ENCODE data around the gene EEIG1.
"Not testable (repeated sequence)": the region's sequence is repeated elsewhere in the genome, so short reads cannot be mapped to it uniquely, and the experiment has no call there.

EEIG1 gene

GRCh38 chr9:127980706-127981558 lies at the start of gene EEIG1:
Gene EEIG1 (minus strand): TSS chr9:127980989. CDS start chr9:127980137, 852 bp downstream.
- peak; percentile 96 for DNase-seq (ENCODE audit: low spot score)

- no peak for DNase-seq (ENCODE audit: low spot score)
These were observed 46.9 kb upstream of the EEIG1 start for GRCh38 chr9:128027705-128028104.

DNA sequence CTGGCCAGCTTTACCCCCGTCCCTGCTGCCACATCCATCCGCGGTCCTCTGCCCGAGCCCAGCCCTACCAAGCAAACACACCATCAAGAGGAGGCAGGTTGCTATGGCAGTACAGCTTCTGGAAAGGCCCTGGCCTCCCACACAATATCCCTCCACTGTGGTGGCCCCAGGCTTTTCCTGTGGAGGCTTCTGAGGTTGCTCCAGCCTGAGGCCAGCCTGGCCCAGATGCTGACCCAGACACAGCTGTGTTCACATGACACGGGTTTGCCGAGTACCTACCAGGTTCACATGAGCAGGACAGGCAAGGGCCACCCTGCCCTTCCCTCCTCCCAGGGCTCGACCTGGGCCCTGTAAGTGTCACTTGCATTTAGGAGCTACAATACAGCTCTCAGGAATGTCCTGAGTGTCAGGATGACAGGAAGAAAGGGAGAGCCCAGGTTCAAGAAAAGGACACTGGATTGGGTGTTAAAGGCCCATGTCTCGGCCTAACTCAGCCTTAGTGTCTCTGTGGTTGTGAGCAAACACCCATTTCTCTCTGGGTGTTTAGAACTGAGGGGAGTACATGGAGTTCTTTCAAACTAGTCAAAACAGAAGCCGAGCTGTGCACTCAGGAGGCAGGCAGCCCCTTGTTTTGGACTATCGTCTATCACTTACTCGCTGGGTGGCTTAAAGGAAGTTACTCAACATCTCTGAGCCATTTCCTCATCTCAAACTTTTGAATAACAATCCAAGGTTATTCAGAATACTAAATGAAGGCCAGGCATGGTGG lies 46.2 kb upstream of the EEIG1 start:
- peak; percentile 65 for DNase-seq (ENCODE audit: low spot score)

GRCh38 chr9:128026255-128026772 lies 45.5 kb upstream of the EEIG1 start:
- DNase-seq (ENCODE audit: low spot score) = peak; percentile 95

DNA sequence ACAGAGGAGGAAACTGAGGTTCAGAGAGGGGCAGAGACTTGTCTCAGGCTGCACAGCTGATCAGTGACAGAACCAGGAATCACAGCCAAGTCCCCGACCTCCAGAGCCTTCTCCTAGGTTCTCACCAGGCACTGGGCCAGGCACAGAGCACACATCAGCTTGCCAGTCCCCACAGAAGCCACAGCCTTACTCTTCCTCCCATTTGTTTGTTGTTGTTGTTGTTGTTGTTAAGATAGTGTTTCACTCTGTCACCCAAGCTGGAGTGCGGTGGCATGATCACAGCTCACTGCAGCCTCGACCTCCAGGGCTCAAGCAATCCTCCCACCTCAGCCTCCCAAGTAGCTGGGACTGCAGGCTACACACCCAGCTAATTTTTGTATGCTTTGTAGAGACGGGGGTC lies 44.9 kb upstream of the EEIG1 start:
- peak; percentile 40 for DNase-seq (ENCODE audit: low spot score)

- no peak for DNase-seq (ENCODE audit: low spot score)
These were observed 44.0 kb upstream of the EEIG1 start for GRCh38 chr9:128024761-128025308.

- not testable (repeated sequence) for DNase-seq (ENCODE audit: low spot score)
These were observed 42.9 kb upstream of the EEIG1 start for GRCh38 chr9:128023671-128024070.

DNA sequence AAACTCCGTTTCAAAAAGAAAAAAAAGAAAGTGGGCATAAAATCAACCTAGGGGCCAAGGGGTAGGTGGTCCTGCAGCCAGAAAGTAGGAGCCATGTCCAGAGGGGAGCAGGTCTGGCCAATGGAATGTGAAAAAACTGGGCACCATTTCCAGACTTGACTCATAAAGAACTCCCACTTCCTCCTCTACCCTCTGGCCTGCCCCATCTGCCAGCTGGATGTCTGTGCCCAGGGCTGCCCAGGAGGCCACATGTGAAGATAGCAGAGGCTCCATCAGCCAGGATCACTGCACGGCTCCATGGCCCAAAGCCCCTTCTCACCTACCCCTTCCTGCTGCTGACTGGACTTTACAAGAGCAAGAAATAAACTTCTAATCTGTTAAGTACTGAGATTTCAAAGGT lies 42.1 kb upstream of the EEIG1 start:
- DNase-seq (ENCODE audit: low spot score) = no peak

DNA sequence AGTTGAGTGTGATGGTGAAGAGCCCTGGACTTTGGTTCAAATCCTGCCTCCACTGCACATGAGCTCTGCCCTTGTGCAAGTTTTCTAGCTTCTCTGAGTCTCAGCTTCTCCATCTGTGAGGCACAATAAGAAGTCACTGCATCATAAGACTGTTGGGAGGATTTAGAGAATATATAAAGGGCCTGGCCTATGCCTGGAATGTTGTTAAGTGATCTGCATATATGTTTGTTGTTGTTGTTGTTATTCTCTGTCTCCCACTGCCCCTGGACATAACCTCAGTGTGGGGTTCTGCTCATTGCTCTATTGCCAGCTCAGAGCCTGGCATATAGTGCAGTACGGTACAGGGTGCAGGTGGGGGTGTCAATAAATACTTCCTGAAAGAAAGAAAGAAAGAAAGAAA lies 40.3 kb upstream of the EEIG1 start:
- DNase-seq (ENCODE audit: low spot score) = no peak

DNA sequence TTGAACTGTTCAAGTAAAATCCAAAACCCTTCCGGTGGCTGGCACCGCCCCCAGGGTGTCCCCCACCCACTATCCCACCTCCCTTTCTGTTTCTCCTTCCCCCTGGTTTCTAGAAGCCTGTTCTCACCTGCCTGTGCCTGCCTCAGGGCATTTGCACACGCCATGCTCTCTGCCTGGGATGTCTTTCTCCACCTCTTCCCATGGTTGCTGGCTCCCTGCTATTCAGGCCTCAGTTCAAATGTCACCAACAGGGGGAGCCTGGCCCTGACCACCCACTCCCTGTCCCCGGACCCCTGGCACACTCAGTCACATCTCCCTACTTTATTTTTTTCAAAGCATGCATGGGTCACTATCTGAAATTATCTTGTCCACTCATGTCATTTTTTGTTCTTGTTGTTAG lies 39.9 kb upstream of the EEIG1 start:
- no peak for DNase-seq (ENCODE audit: low spot score)

DNA sequence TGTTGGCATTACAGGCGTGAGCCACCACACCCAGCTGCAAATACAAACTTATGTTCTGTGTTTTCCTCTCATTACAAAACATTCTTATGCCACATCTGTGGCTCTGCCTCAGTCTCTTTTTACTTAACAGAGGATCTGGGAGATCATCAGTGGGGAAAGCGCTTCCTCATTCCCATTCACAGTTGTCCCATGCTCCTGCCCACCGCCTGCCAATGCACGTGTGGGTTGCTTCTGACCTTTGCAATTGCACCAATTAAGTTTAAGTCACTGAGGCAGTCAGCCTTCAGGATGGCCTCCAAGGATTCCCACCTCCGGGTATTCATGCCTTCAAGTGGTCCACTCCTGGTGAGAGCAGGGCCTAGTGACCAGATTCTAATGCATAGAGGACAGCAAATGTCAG lies 34.9 kb upstream of the EEIG1 start:
- no peak for DNase-seq (ENCODE audit: low spot score)

DNA sequence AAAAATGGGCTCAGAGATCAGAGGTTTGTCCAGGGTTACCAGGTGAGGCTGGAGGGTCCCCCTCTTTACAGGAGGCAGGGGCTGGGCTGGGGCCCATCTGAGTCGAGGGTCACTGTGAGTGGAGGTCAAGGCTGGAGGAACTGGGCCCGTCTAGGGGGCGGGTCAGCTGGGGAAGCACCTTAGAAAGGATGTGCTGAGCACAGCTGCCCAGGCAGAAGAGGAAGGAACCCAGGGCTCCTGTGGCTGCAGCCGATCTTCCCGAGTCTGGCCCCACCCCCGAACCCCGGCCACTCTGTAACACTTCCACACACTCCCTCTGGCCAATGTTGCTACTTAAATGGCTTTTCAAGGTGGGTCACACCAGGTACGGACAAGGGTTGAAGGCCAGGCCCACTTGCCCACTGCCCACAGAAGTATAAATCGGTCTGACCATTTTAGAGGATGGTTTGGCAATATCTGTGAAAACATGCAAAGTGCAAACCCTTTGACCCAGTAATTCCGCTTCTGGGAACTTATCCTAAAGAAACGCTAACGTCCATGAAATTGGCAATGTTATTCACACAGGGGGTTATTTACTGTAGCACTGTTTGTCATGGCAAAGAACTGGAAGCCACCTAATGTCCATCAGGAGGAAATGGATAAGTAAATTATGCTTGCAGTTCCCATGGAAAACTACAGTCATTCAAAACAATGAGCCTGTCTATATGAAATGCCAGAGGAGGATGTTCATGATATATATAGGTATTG lies 30.5 kb upstream of the EEIG1 start:
- DNase-seq (ENCODE audit: low spot score) = no peak

DNA sequence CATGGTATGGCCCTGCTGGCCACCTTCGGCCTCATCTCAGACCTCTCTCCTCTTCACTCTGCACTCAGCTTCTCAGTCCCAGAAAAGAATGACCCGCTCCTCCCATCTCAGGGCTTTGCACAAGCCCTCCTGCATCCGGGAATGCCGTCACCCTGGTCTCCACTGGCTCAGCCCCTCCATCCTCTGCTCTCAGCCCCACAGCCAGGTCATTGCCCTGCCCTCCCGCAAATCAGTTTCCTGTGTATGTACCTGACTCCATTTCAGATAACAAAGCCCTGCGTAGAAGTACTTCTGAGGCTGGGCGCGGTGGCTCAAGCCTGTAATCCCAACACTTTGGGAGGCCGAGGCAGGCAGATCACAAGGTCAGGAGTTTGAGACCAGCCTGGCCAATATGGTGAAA lies 28.9 kb upstream of the EEIG1 start:
- no peak for DNase-seq (ENCODE audit: low spot score)

- DNase-seq (ENCODE audit: low spot score) = no peak
These were observed 27.4 kb upstream of the EEIG1 start for GRCh38 chr9:128008171-128008570.

GRCh38 chr9:128007566-128008138 lies 26.9 kb upstream of the EEIG1 start:
- peak; percentile 95 for DNase-seq (ENCODE audit: low spot score)

- DNase-seq (ENCODE audit: low spot score) = no peak
These were observed 25.7 kb upstream of the EEIG1 start for GRCh38 chr9:128006332-128006996.

- DNase-seq (ENCODE audit: low spot score) = no peak
These were observed 25.1 kb upstream of the EEIG1 start for GRCh38 chr9:128005923-128006322.

- DNase-seq (ENCODE audit: low spot score) = no peak
These were observed 23.3 kb upstream of the EEIG1 start for GRCh38 chr9:128003966-128004604.

- DNase-seq (ENCODE audit: low spot score) = no peak
These were observed 22.2 kb upstream of the EEIG1 start for GRCh38 chr9:128002959-128003358.

- no peak for DNase-seq (ENCODE audit: low spot score)
These were observed 21.1 kb upstream of the EEIG1 start for GRCh38 chr9:128001779-128002298.

Measured in CD4-positive, alpha-beta T cell treated with Interleukin-6 at 100 ng/mL for 8 hours (primary cell).